GM21447 (cell line): ENCODE measurements around the gene TNN.
"Not testable (repeated sequence)": the region's sequence is repeated elsewhere in the genome, so short reads cannot be mapped to it uniquely, and the experiment has no call there.

Experiments used
- ATAC-seq: cut with Tn5 transposase; IDR thresholded peaks from one replicate; pipeline ENCODE4 v1.9.1; 2021; ENCODE audit not compliant: unreplicated experiment

TNN gene

DNA sequence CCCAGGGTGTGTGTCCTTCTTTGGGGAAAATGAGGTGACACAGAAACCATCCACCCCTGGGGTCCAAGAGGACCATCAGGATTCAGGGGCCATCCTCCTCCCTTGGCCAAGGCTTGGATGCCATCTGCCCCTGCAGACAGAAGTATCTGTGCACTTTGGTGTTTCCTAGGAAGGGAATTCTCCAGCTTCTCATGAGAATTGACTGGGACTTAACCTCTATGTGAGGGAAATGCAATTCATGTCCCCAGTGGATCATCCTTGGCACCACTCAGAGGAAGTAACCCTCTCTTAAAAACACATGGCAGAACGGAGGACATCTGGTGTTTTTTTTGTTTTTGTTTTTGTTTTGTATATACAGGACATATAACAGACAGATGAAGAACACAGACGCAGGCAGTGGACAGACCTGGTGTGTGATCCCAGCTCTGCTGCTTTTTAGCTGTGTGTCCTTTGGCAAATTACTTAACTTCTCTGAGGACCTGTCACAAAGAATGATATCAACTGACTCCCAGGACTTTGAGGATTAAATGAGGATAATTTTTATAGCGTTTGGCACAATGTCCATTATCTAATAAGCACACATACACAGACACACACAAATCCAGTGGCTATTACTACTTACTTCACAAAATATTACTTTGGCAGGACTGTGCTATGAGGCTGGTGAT lies 3.8 kb downstream of the TNN start:
- ATAC-seq: no peak

DNA sequence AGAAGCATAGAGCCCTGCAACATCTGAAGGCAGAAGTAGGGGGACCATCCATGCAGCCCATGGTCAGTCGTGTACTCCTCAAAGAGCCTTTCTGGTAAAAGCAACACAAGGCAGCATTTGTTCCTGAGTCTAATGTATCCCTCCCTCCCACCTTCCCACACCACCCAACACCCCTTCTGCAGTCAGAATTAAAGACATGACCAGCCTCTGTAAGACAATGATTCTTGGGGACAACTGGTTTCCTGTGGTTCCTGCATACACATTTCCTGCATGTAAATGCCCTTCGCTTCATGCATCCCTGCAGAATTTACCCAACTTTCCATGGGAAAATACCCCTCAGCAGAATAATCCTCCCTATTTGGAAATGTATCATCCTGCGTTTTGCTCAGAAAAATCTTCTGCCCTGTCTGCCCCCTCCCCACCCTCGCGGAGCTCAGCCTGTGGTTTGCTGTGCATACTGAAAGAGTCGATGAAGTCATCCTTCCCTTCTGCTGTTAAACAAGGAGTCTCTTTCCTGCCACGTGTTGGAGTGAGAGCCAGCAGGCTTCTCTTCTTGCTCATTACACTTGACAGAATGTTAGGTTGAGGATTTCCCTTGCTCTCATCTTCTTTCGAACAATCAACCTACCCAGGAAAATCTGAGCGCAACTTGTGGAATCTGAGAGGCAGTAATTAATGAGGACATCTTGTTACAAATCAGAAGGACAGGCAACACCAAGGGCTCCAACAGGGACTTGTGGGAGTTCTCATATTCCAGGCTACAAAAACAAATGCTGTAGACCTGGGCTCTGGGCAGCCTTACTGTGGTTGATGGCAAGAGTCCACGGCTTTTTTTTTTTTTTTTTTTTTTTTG lies 4.7 kb downstream of the TNN start:
- ATAC-seq: peak; percentile 83

DNA sequence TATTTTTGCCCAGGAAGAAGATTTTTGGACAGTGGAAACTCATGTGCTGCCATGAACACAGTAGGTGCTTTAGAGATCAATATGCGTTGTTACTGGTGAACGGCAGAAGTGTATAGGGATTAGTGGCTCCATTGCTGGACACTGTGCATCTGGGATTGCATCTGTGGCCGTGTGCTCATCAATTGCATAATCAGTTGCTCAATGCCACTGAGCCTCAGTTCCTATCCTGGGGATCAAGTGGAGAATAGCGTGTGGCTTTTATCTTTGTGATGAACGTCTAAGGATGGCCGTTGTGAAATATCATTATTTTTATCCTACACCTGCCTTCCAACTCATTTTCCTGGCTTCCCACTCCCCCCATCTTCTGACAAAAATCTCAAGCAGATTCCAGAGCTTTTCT lies 5.4 kb downstream of the TNN start:
- ATAC-seq: no peak

DNA sequence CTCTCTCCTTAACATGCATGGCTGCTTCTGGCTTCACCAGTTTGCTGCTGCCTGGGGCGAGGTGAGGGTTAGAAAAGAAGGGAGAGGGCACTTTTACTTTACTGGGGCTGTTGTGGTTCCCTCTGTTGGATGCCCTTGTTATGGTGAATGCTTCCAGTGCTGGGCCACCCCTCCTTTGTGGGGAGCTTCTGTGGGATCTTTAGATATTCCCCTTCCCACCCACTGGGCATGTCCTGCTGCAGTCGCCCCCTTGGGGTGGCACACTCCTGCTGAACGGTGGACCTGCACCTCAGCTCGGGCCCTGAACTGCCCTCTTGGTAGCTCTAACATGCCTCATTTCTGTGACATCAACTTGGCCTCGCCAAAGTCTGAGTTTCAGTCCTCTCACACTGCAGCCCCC lies 6.0 kb downstream of the TNN start:
- ATAC-seq: no peak

DNA sequence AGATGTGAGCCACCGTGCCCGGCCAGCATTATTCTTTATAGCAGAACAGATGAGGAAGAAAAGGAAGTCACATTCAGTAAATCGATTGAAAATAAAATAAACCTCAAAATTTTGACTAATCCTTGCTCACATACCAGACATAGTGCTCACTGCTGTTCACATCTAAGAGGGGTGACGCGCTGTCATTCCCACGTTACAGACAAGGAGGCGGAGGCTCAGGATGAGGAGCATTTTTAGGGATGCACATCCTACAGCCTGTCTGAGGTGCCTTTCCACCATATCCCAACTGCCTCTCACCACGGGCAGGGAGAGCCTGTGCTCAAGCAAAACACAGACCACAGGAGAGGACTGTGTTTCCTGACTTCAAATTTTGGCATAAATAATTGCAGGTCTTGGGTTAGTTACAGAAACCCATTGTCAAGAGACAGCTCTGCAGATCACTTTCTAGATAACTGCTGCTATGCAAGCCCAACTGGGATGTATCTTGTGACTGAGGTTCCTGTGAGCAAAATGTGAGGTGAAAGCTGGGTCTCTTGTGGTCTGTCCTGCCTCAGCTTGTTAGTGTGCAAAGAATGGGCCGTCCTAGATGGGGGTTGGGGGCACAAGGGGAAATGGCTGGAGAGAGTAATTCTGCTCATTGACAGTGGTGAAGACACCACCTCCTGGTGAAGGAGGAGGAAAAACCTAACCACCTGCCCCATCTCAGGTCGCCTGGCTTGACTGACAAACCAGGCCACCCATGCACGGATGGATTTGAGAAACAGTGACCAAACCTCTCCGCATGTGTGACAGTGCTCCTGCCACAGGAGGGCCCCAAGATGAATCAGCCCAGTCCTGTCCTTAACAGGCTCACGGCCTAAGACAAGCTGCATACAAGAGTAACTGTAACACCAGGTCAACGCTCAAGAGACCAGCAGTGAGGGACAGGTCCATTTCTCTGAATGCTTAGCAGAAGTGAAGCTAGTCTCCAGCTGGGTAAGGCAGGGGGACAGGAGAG lies 8.2 kb downstream of the TNN start:
- ATAC-seq: no peak

DNA sequence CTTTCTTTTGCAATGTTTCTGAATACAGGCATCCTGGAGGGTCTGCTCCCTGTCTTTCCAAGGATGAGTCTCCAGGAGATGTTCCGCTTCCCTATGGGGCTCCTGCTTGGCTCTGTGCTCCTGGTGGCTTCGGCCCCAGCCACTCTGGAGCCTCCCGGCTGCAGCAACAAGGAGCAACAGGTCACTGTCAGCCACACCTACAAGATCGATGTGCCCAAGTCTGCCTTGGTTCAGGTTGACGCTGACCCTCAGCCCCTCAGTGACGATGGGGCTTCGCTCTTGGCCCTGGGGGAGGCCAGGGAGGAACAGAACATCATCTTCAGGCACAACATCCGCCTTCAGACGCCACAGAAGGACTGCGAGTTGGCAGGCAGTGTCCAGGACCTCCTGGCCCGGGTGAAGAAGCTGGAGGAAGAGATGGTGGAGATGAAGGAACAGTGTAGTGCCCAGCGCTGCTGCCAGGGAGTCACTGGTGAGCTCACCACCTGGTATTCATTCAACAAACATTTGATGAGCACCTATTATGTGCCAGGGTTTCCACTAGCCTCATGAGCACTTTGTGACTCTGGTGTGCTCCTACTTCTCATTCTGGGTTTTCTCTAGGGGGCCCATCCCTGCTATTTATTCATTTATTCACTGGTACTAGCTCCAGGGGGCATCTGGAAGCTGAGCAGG lies 9.9 kb downstream of the TNN start:
- ATAC-seq: no peak

DNA sequence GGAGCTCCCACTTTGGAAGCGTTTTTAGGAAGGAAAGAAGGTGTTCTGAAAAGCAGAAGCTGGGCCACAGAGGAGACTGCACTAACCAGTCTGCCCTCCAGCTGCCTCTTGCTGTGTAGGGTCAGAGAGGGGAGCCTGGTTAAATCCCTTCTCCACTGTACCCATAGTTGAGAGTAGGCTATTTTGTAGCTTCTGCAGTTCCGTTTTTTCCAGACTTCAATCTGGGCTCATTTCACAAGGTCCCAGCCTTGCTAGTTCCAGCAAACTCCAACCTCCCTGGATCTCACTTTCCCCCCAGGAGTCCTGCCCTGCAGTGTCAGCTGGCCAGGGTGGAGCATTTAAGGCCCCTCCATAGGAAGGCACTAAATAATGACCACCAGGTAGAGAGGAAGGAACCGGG lies 11.0 kb downstream of the TNN start:
- no peak for ATAC-seq

DNA sequence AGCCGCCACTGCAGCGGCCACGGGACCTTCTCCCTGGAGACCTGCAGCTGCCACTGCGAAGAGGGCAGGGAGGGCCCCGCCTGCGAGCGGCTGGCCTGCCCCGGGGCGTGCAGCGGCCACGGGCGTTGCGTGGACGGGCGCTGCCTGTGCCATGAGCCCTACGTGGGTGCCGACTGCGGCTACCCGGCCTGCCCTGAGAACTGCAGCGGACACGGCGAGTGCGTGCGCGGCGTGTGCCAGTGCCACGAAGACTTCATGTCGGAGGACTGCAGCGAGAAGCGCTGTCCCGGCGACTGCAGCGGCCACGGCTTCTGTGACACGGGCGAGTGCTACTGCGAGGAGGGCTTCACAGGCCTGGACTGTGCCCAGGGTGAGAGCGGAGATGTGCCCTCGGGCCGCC lies 11.7 kb downstream of the TNN start:
- ATAC-seq: no peak

DNA sequence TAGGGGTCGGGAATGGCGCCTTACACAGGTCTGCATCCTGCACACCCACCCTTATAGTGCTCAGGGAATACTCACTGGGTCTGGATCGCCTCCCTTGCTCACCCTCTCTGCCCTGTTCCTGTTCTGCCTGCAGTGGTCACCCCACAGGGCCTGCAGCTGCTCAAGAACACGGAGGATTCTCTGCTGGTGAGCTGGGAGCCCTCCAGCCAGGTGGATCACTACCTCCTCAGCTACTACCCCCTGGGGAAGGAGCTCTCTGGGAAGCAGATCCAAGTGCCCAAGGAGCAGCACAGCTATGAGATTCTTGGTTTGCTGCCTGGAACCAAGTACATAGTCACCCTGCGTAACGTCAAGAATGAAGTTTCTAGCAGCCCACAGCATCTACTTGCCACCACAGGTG lies 12.4 kb downstream of the TNN start:
- ATAC-seq: no peak

DNA sequence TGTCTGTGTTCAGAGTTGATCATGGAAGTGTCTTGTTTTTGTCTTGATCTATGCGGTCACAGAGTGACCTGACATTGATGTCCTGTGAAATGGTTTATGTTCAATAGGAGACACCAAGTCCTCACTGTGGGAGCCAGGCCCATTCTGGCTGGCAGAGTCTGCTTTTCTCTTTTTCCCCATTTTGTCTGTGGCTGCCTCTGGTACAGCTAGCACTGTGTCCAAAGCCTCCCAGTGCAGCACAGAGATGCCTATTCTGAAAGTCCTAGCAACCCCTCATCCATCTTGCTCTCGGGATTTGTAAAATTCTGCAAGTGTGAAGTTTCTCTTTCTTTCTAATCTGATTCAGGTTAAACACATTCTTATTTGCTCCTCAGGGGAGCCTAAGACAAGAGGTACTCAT lies 14.3 kb downstream of the TNN start:
- ATAC-seq: no peak

DNA sequence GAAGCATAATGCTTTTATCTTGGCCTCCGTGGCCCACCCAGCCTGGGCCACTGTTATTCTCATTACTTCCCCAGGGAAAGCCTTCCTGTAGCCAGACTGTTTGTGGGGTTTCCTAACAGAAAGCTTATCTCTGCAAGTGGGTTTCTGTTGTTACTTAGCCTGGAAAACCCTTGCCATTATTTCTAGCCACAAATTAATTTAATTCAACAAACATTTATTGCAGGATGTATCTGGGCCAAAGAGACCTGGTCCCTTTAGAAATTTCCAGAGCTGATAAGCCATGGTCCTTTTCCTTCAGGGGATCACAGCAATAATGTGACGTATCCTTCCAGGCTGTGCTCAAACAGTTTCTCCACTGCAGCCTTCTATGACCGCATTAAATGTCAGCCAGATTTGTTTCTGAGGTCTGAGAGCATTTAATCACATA lies 20.9 kb downstream of the TNN start:
- no peak for ATAC-seq

DNA sequence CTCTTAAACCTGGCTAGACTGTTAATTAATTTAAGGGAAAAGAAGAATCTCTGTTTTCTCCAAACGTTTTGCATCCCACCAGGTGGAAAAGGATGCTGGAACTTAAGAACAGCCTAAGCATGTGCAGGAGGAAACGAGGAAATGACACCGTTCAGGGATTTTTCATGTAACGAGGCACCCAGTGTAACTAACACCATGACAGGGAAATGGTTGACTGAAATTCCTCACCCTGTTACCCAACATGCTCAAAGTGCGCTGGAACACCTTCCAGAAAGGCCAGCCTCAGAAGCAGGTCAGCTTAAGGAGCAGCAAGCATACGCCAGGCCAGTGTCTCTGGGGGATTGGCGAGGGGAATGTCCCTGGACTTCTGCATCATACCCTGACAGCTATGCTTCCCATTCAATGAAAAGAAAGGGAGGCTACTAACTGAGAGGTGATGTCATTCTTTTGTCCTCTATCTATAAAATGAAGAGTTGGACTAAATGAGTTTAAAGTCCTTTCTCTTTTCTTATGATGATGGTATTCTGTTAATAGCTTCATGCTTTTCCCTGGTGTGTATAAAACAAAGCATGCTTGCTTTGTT lies 21.6 kb downstream of the TNN start:
- ATAC-seq: no peak

DNA sequence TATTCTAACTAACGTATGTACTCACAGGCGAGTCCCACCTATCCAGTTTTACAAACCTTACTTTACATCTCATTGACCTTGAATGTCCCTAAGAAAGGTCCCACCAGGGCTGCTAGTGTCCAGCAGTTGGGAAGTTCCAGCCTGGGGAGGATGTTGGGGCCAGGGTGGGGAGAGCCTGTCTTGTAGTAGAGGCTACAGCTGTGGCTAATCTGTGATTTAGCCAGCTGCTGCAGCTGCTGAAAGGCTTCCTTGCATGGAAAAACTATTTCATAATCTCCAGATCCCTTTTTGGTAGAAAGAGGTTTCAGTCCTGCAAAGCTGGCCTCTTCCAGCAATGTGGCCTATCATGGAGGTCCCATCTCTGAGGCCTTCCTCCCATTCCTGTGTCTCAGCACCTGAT lies 23.1 kb downstream of the TNN start:
- no peak for ATAC-seq

DNA sequence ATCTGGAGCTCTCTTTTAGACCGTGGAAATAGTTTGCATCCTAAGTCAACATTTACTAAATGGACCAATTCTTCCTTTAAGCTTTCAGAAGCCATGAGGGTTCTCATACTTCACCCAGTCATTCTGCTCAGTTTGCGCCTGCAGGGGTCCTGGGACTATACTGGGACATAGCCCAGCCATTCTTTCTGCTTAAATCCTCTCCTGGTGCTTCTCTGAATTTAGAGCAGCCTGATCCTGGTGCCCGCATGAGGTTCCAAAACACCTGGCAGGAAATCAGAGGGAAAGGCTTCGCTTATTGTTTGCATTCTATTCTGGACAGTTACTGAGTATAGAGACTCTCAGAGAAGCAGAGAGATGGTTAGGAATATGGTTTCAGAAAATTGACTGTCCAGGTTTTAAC lies 27.0 kb downstream of the TNN start:
- no peak for ATAC-seq

DNA sequence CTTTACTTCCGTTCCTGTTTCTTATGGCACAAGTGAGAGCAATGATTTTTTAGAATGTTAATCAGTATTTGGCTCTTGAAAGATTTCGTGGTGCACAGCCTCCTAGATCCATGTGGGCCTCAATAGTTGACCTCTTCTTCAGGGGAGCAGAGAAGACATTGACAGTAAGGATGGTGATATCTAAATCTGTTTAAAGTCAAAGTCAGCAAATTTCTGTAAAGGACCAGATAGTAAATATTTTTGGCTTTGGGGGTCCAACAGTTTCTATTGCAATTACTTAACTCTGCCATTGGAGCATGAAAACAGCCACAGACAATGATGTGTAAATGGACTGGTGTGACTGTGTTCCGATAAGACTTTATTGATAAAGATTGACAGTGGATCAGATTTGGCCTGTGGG lies 27.4 kb downstream of the TNN start:
- ATAC-seq: no peak

DNA sequence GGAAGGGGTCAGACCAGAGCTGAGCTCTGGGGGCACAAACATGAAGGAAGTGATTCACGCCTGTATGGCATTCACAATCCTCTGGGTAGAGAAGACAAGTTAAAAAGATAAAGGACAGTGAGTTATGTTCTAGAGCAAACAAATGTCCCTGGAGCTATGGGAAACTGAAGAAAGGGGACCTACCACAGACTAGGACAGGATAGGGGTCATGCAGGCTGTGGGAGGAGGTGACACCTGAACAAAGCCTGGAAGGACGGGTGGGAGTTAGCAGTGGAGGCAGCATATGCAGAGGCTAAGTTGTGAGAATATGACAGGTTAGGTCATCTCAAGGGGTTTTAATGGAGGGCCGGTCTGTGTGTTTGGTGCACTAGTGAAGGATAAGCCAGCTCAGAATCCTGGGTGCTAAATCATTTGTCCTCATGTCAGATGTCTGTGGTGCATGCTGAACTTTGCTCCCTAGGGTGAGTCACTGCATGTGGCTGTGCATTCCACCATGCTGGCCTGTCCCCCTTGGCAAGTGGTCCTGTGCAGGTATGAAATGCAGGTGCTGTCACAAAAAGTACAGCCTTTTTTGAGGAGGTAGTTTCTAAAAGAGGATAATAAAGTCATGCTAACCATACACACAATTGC lies 28.5 kb downstream of the TNN start:
- no peak for ATAC-seq

DNA sequence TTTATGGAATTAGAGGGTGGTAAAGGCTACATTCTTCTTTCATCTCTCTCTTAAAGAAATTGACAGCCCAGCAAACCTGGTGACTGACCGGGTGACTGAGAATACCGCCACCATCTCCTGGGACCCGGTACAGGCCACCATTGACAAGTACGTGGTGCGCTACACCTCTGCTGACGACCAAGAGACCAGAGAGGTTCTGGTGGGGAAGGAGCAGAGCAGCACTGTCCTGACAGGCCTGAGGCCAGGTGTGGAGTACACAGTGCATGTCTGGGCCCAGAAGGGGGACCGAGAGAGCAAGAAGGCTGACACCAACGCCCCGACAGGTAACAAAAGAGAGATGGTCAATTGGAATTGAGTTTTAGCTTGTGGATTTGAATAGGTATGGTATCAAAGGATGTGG lies 29.7 kb downstream of the TNN start:
- ATAC-seq: no peak

DNA sequence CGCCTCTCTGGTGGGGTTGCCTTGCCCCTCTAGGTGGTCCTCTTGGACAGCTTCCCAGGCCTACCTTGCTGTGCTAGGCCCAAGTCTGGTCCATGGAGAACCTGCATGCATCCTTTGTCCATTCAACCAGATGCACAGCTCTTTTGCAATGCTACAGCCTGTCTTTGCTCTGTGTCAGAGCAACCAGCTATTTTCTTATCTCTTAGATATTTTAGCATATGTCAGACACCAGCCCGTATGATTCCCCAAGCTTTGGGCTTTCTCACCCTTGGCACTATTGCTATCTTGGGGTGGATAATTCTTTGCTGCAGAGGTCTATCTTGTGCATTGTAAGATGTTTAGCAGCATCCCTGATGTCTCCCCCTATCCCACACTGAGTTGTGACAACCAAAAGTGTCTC lies 32.3 kb downstream of the TNN start:
- ATAC-seq: no peak

DNA sequence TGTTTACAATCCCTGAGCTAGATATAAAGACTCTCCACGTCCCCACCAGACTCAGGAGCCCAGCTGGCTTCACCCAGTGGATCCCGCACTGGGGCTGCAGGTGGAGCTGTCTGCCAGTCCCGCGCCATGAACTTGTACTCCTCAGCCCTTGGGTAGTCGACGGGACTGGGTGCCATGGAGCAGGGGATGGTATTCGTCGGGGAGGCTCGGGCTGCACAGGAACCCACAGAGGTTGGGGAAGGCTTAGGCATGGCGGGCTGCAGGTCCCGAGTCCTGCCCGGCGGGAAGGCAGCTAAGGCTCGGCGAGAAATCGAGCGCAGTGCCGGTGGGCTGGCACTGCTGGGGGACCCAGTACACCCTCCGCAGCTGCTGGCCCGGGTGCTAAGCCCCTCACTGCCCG lies 34.5 kb downstream of the TNN start:
- ATAC-seq: not testable (repeated sequence)

DNA sequence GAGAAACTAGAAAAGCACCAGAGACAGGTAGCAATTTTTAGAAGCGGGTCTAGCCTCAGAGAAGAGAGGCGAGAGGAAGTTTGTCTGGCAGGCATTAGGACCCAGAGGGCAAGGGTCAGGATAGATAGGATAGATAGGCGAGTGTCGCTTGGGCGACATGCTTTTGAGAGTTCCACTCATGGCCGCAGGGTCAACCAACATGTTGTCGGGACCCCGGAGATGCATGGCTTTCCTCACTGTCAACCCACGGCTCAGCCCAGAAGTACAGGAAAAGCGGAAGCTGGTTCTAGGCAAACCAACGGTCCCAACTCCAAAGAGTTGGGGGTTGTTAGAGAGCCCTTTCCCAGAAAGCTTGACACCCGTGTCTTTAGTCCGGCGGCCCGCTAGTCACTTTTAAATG lies 38.9 kb downstream of the TNN start:
- not testable (repeated sequence) for ATAC-seq
